WTC11 (cell line): ENCODE data around the gene SAMD4A. TPM values are rescaled to one million over a fixed set of nuclear protein-coding genes. Genes with fewer than 3 reads are reported as not detected.

Source experiments
- ATAC-seq: fragments of 200-7000 bp; cut with Tn5 transposase; 2 replicates; pipeline ENCODE4 v1.10.0; 2021; ENCODE audit warnings: mild to moderate bottlenecking, moderate library complexity
- CTCF ChIA-PET: fragments of 300-600 bp; sonication (Branson Sonifier 250); formaldehyde crosslinking; loops from one replicate; lab custom pipeline; 2021; ENCODE audit warnings: antibody characterized with exemption; lab: Charles Lee
- POLR2A ChIA-PET: fragments of 350-600 bp; sonication (Branson Sonifier 250); formaldehyde crosslinking; loops from one replicate; lab custom pipeline; 2021; ENCODE audit warnings: antibody characterized with exemption; lab: Charles Lee
- DNase-seq: peaks from one replicate; pipeline ENCODE4 v3.0.0; 2021; ENCODE audit warnings: low spot score
- H3K27ac Mint-ChIP-seq: 2 replicates; pipeline ENCODE4 v1.8.0; 2021; ENCODE audit warnings: mixed read lengths
- H3K27me3 Mint-ChIP-seq: 2 replicates; pipeline ENCODE4 v1.8.0; 2021; ENCODE audit warnings: low read depth, mild to moderate bottlenecking, moderate library complexity, mixed read lengths
- H3K36me3 Mint-ChIP-seq: 2 replicates; pipeline ENCODE4 v1.8.0; 2021; ENCODE audit warnings: mixed read lengths
- H3K4me1 Mint-ChIP-seq: 2 replicates; pipeline ENCODE4 v1.8.0; 2022; ENCODE audit warnings: mixed read lengths
- H3K4me3 Mint-ChIP-seq: 2 replicates; pipeline ENCODE4 v1.8.0; 2021; ENCODE audit warnings: mild to moderate bottlenecking, moderate library complexity, mixed read lengths
- H3K9me3 Mint-ChIP-seq: 2 replicates; pipeline ENCODE4 v1.8.0; 2021; ENCODE audit warnings: mixed read lengths
- FOXJ3 ChIP-seq: sonication (generic); formaldehyde crosslinking; IDR thresholded peaks from 2 replicates; pipeline ENCODE4 v1.9.0; 2021; ENCODE audit warnings: missing genetic modification reagents, mild to moderate bottlenecking, borderline replicate concordance
- FOXP1 ChIP-seq: sonication (generic); formaldehyde crosslinking; IDR thresholded peaks from 2 replicates; pipeline ENCODE4 v1.8.0; 2022; ENCODE audit warnings: missing genetic modification reagents, mild to moderate bottlenecking, moderate library complexity, borderline replicate concordance
- GRHL2 ChIP-seq: fragments of 250-450 bp; sonication (Bioruptor Pico); IDR thresholded peaks from 2 replicates; pipeline ENCODE4 v1.8.0; 2022; ENCODE audit warnings: mild to moderate bottlenecking, moderate library complexity; ENCODE audit not compliant: insufficient replicate concordance, severe bottlenecking
- HMGA2 ChIP-seq: fragments of 250-450 bp; sonication (Bioruptor Pico); IDR thresholded peaks from 2 replicates; pipeline ENCODE4 v1.4.0; 2021; ENCODE audit warnings: mild to moderate bottlenecking, moderate library complexity
- JUN ChIP-seq: sonication (generic); formaldehyde crosslinking; IDR thresholded peaks from 2 replicates; pipeline ENCODE4 v1.8.0; 2023; ENCODE audit warnings: mild to moderate bottlenecking, missing genetic modification reagents
- MXD4 ChIP-seq: fragments of 250-450 bp; sonication (Bioruptor Pico); IDR thresholded peaks from 2 replicates; pipeline ENCODE4 v1.8.0; 2021; ENCODE audit warnings: mild to moderate bottlenecking, moderate library complexity, borderline replicate concordance
- NR2C2 ChIP-seq: sonication (generic); formaldehyde crosslinking; IDR thresholded peaks from 2 replicates; pipeline ENCODE4 v1.8.0; 2022; ENCODE audit warnings: mild to moderate bottlenecking, missing genetic modification reagents
- TEAD1 ChIP-seq: sonication (generic); formaldehyde crosslinking; IDR thresholded peaks from 2 replicates; pipeline ENCODE4 v1.8.0; 2022; ENCODE audit warnings: mild to moderate bottlenecking, missing genetic modification reagents
- TEAD4 ChIP-seq: sonication (generic); formaldehyde crosslinking; IDR thresholded peaks from 2 replicates; pipeline ENCODE4 v1.8.0; 2022; ENCODE audit warnings: mild to moderate bottlenecking, missing genetic modification reagents
- ZNF423 ChIP-seq: fragments of 250-450 bp; sonication (Bioruptor Pico); IDR thresholded peaks from 2 replicates; pipeline ENCODE4 v2.1.2; 2022; ENCODE audit warnings: mild to moderate bottlenecking, moderate library complexity
- total RNA-seq: library from RNA; stranded (reverse); gene quantifications from 3 replicates; pipeline ENCODE4 v1.2.3, GENCODE V29; 2021
- TF ChIP-seq, protein P1 (sequence below): fragments of 250-450 bp; sonication (Bioruptor Pico); IDR thresholded peaks from 2 replicates; pipeline ENCODE4 v1.9.0; 2021; ENCODE audit warnings: moderate library complexity, mild to moderate bottlenecking, inconsistent platforms, borderline replicate concordance
- TF ChIP-seq, protein P2 (sequence below): fragments of 250-450 bp; sonication (Bioruptor Pico); IDR thresholded peaks from 2 replicates; pipeline ENCODE4 v1.9.0; 2021; ENCODE audit warnings: mild to moderate bottlenecking
- TF ChIP-seq, protein P3 (sequence below): sonication (generic); formaldehyde crosslinking; IDR thresholded peaks from 2 replicates; pipeline ENCODE4 v1.8.0; 2022; ENCODE audit warnings: missing genetic modification reagents
- TF ChIP-seq, protein P4 (sequence below): sonication (generic); formaldehyde crosslinking; IDR thresholded peaks from 2 replicates; pipeline ENCODE4 v1.8.1; 2022; ENCODE audit warnings: missing genetic modification reagents, borderline replicate concordance
- TF ChIP-seq, protein P5 (sequence below): sonication (generic); formaldehyde crosslinking; IDR thresholded peaks from 2 replicates; pipeline ENCODE4 v1.8.1; 2023; ENCODE audit warnings: mild to moderate bottlenecking, missing genetic modification reagents, borderline replicate concordance
- TF ChIP-seq, protein P6 (sequence below): sonication (generic); formaldehyde crosslinking; IDR thresholded peaks from 2 replicates; pipeline ENCODE4 v1.8.1; 2023; ENCODE audit warnings: mild to moderate bottlenecking, moderate library complexity, missing genetic modification reagents

The SAMD4A gene
- total RNA-seq, 1 experiment from 2014 or later, result 6.0 TPM

GRCh38 chr14:54591866-54592265 is 24.9 kb downstream of the SAMD4A start:
- Mint-ChIP-seq H3K27me3 (no peaks in the 10 kb centered on the region), H3K9me3 (no peaks in the 10 kb centered on the region), H3K27ac (no peak overlapping the region), H3K36me3 (no peaks in the 10 kb centered on the region), H3K4me3 (no peak overlapping the region), H3K4me1 (peaks cover 3% of the 10 kb centered on the region; the same call in 1 of the 2 replicates)
- no peak for ATAC-seq
- CTCF ChIA-PET, result interaction anchor here (0.6 to 0.7 kb wide), 3 partner anchors 117 to 603 kb away, joined by 3 to 4 read pairs (median 4); no protein-coding TSS in a partner anchor
- POLR2A ChIA-PET, result no interaction called here
- DNase-seq, result no peak
- TF ChIP-seq, protein P1, sequence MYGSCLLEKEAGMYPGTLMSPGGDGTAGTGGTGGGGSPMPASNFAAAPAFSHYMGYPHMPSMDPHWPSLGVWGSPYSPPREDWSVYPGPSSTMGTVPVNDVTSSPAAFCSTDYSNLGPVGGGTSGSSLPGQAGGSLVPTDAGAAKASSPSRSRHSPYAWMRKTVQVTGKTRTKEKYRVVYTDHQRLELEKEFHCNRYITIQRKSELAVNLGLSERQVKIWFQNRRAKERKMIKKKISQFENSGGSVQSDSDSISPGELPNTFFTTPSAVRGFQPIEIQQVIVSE, result no peak
- TF ChIP-seq HMGA2 (CRISPR knock-in tag) (no peak), TEAD4 (CRISPR knock-in tag) (no peak), NR2C2 (no peak), ZNF423 (CRISPR knock-in tag) (no peak), FOXP1 (CRISPR knock-in tag) (no peak), JUN (CRISPR knock-in tag) (no peak), GRHL2 (CRISPR knock-in tag) (no peak), MXD4 (no peak)
- TF ChIP-seq, protein P2, sequence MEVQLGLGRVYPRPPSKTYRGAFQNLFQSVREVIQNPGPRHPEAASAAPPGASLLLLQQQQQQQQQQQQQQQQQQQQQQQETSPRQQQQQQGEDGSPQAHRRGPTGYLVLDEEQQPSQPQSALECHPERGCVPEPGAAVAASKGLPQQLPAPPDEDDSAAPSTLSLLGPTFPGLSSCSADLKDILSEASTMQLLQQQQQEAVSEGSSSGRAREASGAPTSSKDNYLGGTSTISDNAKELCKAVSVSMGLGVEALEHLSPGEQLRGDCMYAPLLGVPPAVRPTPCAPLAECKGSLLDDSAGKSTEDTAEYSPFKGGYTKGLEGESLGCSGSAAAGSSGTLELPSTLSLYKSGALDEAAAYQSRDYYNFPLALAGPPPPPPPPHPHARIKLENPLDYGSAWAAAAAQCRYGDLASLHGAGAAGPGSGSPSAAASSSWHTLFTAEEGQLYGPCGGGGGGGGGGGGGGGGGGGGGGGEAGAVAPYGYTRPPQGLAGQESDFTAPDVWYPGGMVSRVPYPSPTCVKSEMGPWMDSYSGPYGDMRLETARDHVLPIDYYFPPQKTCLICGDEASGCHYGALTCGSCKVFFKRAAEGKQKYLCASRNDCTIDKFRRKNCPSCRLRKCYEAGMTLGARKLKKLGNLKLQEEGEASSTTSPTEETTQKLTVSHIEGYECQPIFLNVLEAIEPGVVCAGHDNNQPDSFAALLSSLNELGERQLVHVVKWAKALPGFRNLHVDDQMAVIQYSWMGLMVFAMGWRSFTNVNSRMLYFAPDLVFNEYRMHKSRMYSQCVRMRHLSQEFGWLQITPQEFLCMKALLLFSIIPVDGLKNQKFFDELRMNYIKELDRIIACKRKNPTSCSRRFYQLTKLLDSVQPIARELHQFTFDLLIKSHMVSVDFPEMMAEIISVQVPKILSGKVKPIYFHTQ (CRISPR knock-in tag), result no peak

DNA sequence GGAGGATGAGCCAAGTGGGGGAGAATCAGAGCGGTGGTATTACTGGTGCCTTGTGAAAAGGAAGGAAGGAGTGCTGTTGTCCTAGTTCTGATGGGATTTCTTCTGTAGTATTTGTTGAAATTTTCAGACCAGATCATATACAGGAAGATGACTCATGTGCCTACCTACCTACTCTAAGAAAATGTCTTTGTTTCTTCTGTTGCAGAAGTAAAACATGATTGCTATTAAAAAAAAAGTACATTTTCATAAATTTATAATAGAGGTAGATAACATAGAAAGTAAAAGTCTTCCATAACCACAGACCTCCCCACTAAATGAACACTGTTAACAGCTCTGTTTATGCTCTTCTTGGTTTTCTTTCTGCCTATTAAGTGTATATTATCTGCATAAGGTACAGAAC is 26.9 kb downstream of the SAMD4A start:
- ChIA-PET CTCF (no interaction called here), POLR2A (no interaction called here)
- TF ChIP-seq, protein P1, result no peak
- TF ChIP-seq, protein P3, sequence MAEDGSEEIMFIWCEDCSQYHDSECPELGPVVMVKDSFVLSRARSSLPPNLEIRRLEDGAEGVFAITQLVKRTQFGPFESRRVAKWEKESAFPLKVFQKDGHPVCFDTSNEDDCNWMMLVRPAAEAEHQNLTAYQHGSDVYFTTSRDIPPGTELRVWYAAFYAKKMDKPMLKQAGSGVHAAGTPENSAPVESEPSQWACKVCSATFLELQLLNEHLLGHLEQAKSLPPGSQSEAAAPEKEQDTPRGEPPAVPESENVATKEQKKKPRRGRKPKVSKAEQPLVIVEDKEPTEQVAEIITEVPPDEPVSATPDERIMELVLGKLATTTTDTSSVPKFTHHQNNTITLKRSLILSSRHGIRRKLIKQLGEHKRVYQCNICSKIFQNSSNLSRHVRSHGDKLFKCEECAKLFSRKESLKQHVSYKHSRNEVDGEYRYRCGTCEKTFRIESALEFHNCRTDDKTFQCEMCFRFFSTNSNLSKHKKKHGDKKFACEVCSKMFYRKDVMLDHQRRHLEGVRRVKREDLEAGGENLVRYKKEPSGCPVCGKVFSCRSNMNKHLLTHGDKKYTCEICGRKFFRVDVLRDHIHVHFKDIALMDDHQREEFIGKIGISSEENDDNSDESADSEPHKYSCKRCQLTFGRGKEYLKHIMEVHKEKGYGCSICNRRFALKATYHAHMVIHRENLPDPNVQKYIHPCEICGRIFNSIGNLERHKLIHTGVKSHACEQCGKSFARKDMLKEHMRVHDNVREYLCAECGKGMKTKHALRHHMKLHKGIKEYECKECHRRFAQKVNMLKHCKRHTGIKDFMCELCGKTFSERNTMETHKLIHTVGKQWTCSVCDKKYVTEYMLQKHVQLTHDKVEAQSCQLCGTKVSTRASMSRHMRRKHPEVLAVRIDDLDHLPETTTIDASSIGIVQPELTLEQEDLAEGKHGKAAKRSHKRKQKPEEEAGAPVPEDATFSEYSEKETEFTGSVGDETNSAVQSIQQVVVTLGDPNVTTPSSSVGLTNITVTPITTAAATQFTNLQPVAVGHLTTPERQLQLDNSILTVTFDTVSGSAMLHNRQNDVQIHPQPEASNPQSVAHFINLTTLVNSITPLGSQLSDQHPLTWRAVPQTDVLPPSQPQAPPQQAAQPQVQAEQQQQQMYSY (CRISPR knock-in tag), result no peak
- TF ChIP-seq HMGA2 (CRISPR knock-in tag), result no peak

GRCh38 chr14:54594537-54594936 is 27.6 kb downstream of the SAMD4A start:
- ATAC-seq (no peak), DNase-seq (no peak)
- CTCF ChIA-PET, result no interaction called here
- no peak overlapping the region for H3K27ac Mint-ChIP-seq
- POLR2A ChIA-PET, result no interaction called here
- H3K27me3 Mint-ChIP-seq, result no peaks in the 10 kb centered on the region
- H3K4me1 Mint-ChIP-seq, result peaks cover 4% of the 10 kb centered on the region
- no peaks in the 10 kb centered on the region for H3K36me3 Mint-ChIP-seq
- no peaks in the 10 kb centered on the region for H3K9me3 Mint-ChIP-seq
- no peak overlapping the region for H3K4me3 Mint-ChIP-seq
- TF ChIP-seq FOXJ3 (CRISPR knock-in tag) (no peak), FOXP1 (CRISPR knock-in tag) (no peak), JUN (CRISPR knock-in tag) (no peak), TEAD1 (CRISPR knock-in tag) (no peak)
- TF ChIP-seq, protein P4, sequence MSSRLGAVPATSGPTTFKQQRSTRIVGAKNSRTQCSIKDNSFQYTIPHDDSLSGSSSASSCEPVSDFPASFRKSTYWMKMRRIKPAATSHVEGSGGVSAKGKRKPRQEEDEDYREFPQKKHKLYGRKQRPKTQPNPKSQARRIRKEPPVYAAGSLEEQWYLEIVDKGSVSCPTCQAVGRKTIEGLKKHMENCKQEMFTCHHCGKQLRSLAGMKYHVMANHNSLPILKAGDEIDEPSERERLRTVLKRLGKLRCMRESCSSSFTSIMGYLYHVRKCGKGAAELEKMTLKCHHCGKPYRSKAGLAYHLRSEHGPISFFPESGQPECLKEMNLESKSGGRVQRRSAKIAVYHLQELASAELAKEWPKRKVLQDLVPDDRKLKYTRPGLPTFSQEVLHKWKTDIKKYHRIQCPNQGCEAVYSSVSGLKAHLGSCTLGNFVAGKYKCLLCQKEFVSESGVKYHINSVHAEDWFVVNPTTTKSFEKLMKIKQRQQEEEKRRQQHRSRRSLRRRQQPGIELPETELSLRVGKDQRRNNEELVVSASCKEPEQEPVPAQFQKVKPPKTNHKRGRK (CRISPR knock-in tag), result no peak
- TF ChIP-seq, protein P5, sequence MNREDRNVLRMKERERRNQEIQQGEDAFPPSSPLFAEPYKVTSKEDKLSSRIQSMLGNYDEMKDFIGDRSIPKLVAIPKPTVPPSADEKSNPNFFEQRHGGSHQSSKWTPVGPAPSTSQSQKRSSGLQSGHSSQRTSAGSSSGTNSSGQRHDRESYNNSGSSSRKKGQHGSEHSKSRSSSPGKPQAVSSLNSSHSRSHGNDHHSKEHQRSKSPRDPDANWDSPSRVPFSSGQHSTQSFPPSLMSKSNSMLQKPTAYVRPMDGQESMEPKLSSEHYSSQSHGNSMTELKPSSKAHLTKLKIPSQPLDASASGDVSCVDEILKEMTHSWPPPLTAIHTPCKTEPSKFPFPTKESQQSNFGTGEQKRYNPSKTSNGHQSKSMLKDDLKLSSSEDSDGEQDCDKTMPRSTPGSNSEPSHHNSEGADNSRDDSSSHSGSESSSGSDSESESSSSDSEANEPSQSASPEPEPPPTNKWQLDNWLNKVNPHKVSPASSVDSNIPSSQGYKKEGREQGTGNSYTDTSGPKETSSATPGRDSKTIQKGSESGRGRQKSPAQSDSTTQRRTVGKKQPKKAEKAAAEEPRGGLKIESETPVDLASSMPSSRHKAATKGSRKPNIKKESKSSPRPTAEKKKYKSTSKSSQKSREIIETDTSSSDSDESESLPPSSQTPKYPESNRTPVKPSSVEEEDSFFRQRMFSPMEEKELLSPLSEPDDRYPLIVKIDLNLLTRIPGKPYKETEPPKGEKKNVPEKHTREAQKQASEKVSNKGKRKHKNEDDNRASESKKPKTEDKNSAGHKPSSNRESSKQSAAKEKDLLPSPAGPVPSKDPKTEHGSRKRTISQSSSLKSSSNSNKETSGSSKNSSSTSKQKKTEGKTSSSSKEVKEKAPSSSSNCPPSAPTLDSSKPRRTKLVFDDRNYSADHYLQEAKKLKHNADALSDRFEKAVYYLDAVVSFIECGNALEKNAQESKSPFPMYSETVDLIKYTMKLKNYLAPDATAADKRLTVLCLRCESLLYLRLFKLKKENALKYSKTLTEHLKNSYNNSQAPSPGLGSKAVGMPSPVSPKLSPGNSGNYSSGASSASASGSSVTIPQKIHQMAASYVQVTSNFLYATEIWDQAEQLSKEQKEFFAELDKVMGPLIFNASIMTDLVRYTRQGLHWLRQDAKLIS (CRISPR knock-in tag), result no peak
- TF ChIP-seq, protein P6, sequence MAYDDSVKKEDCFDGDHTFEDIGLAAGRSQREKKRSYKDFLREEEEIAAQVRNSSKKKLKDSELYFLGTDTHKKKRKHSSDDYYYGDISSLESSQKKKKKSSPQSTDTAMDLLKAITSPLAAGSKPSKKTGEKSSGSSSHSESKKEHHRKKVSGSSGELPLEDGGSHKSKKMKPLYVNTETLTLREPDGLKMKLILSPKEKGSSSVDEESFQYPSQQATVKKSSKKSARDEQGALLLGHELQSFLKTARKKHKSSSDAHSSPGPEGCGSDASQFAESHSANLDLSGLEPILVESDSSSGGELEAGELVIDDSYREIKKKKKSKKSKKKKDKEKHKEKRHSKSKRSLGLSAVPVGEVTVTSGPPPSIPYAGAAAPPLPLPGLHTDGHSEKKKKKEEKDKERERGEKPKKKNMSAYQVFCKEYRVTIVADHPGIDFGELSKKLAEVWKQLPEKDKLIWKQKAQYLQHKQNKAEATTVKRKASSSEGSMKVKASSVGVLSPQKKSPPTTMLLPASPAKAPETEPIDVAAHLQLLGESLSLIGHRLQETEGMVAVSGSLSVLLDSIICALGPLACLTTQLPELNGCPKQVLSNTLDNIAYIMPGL, result no peak

More for the DNA sequence above, 26.9 kb downstream of the SAMD4A start:
- Mint-ChIP-seq H3K9me3 (no peaks in the 10 kb centered on the region), H3K4me3 (no peak overlapping the region), H3K27ac (no peak overlapping the region), H3K27me3 (no peaks in the 10 kb centered on the region), H3K36me3 (no peaks in the 10 kb centered on the region), H3K4me1 (peaks cover 3% of the 10 kb centered on the region; the same call in 1 of the 2 replicates)
- ATAC-seq, result no peak
- DNase-seq, result no peak
